GM19238 (cell line): ENCODE results near the gene PIP4K2B.

ENCODE experiments used
- DNase-seq: peaks from one replicate; pipeline ENCODE4 v3.0.0; 2011; ENCODE audit warnings: low spot score; ENCODE audit not compliant: insufficient read length

The PIP4K2B gene

DNA sequence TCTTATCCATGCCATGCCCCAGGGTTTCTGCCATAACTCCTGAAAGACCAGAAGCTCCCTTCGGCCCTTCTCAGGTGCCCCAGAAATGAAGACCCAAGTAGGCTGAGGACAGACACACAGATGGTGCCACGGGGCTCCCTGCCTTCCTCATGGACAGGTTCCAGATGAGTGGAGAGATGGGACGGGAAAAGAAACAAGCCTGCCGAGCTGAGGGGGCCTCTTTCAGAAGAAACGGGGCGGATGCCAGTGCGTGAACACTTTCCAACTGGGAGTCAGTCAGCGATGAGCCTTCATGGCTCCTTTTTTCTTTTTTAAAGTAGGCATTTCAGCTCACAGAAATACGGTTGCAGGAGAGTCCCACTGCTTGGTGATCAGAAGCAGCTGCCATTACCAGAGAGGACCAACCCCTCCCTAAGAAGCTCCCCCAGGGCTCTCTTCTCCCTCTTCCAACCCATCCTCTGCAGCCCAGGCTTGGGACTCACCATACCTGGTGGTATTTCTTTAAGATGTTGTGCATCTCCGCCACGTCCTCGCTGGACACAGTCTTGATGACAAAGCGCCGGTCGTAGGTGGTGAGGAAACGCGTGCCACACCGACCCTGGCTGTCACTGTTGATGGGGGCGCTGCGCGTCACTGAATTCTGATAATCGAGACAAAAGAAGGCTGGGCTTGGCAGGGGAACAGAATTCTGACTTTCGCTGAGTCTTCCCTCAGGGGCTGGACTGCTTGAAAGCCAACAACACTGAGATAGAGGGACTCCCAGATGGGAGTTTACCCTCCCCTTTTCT, 19.2 kb downstream of the PIP4K2B start:
- no peak for DNase-seq

DNA sequence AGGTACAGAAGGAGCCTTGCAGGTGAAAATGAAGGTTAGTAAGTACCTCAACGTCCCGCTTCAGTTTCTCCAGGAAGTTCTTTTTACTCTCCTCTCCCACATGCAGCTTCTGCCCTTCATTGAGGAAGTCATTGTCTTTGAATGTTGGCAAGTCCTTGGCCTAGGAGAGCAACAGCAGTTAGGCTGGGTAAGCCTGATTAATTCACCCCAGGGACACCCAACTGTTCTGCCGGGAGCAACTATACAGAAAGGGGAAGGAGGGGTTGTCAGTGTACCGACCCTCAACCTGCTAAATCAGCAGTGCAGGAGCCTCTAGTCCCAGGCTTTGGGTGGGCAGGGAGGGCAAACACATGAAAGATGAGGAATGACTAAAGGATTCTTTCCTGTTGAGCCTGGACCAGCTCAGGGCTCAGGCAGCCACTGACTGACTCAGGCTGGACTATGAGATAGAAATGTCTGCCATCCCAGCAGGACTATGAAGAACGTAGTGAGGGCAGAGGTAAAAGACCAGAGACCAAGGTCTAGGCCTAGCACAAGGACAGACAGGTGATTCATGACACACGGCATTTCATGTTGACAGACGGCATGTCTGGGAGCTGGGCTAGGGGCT, 21.6 kb downstream of the PIP4K2B start:
- DNase-seq, result no peak

DNA sequence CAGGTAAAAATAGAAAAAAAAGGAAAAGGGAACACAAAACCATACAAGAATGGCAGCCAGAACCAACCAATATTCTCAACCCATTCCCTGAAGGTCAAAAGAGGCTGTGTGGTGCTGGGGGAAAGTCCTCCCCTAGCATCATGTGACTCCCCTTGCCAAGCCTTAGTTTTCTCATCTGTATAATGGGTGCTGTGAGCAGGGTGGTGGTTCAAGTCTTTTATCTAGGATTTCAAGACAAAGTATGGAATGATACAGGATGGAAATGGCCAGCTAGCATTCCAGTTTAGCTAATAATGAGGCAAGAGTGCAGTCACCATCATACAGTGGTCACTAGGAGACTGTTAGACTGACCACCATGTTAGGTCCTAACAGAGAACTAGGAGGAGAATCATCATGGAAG, 26.1 kb downstream of the PIP4K2B start:
- DNase-seq, result no peak

DNA sequence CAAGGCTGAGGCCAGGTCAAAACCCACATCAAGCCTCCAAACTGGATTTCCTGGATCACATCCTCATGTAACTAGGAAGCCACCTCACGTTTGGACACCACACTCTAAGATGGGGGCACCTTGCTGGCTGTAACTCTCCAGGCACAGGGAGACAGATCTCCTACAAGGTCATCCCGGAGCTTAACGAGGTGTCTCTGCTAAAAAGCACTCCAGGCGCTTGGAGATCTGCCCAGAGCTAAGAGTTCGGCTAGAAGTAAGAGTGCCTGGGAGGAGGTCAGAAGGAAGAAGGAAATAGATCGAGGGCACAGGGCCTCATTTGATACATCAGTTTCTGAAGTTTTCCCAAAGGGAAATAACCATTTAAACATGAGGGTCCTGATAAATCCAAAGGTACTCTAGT, 30.9 kb downstream of the PIP4K2B start:
- no peak for DNase-seq

DNA sequence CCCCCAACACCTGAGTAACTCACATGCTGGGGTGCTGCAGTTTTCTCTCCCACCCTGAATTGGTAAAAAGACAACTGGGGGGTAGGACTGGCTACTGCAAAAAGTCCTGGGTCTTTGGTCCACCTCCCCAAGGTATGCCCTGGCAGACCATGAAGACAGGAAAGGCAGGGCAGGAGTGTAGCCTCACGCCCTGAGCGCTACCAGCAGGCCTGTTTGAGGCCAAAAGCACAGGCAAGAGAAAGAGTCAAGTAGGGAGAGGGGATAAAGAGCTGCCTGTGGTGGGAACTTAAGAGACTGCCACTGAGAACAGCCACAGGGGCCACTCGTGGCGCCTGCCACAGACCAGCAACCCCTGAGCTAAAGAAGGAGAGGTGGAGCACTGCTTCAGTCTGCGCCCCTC, 33.0 kb downstream of the PIP4K2B start:
- no peak for DNase-seq

DNA sequence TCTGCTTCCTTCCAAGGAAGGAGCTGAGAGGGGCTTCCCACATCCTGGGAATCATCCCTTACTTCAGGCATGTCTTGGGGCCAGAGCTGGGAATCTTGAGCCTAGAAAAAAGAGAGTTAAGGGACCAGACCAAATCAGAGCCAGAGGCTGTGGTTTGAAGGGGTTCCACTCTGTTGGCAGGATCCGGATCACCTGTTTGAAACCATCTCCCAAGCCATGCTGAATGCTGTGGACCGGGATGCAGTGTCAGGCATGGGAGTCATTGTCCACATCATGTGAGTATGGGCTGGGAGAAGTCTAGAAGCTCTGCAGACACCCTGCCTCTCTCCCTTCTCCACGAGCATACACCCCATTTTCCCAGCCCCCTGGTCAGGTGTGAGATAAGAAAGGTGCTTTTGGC, 37.1 kb downstream of the PIP4K2B start:
- no peak for DNase-seq

DNA sequence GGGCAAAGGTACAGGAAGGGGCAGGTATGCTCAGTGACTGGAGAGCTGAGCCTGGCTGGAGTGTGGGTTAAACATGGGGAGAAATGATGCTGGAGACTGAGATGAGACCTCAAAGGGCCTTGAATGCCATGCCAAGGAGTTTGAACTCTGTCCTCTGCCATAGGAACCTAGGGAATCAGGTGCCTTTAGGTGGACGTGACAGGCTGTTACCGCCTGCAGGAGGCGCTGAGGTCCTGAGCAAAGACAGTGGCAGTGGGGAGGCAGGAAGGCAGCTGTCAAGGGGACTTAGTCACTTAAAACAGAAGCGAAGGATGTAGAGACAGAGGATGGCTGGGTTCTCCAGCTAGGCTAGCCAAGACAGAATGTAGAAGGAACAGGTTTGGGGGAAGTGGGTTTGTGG, 37.7 kb downstream of the PIP4K2B start:
- no peak for DNase-seq

DNA sequence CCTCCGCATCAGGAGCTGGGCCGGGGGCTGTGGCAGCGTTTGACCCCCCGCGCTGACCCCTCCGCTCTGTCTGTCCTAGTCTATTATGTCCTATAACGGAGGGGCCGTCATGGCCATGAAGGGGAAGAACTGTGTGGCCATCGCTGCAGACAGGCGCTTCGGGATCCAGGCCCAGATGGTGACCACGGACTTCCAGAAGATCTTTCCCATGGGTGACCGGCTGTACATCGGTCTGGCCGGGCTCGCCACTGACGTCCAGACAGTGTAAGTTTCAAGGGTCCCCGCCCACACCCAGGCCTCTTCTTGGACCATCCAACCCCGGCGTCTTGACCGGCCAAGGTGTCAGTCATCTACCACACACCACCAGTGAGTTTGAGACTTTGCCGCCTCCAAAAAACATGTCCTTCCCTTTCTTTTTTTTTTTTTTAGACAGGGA, 46.3 kb downstream of the PIP4K2B start:
- no peak for DNase-seq

DNA sequence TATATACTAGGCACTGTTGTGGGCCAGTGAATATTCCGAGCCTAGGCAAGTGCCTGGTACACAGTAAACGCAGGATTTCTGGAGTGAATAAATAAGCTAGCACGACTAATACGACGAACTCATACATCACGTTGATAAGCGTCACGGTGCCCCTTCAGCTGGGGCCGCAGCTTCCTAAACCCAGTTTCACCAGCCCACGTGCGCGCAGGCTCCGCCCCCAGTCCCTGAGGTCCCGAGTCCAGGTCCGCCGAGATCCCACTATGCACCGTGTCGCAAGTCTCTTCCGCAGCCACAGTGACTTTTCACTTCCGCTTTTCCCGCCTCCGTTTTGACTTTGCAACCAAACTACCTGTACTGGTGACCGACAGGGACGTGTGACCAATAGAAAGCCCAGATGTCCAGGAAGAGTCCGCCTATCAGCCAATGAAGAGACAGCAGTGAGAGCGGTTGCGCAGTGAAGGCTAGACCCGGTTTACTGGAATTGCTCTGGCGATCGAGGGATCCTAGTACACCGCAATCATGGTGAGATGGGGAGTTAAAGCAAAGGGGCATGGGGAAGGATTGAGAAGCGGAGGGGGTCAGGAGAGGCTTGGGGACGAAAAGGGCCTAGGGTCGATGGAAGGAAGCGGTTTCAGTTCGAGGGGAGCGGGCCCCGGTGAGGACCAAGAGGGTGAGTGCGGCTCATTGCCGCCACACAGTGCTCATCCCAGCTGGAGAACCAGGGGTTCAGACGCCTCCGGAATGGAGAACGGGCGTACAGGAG, 46.9 kb downstream of the PIP4K2B start, which contains the start of gene PSMB3:
Gene PSMB3, plus strand, starts transcription at position 434 of the 763 bp plus-strand sequence. Its CDS starts 86 bp downstream, at position 520.
- DNase-seq, result peak; percentile 92

DNA sequence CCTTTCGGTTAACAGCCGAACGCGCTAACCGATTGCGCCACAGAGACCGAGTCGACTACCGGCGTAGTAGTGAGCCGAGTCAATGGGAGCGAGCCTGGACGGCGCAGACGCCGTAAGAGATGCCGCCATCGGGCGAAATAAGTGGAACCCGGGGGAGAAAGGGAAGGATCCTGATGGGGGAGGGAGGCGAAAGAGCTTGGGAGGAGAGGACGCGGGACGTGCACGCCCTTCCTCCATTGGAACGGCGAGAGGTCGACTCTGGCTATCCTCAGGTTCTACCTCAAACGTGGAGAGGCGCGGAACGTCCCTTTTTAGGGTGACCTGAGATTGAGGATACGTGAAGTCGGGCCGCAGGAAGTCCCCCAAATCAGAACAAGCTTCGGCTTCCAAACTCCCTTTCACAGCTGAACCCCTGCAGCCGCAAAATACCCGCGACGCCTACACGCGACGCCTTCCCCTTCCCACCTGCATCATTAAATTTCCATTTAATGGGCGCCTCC, 47.5 kb downstream of the PIP4K2B start:
- no peak for DNase-seq

DNA sequence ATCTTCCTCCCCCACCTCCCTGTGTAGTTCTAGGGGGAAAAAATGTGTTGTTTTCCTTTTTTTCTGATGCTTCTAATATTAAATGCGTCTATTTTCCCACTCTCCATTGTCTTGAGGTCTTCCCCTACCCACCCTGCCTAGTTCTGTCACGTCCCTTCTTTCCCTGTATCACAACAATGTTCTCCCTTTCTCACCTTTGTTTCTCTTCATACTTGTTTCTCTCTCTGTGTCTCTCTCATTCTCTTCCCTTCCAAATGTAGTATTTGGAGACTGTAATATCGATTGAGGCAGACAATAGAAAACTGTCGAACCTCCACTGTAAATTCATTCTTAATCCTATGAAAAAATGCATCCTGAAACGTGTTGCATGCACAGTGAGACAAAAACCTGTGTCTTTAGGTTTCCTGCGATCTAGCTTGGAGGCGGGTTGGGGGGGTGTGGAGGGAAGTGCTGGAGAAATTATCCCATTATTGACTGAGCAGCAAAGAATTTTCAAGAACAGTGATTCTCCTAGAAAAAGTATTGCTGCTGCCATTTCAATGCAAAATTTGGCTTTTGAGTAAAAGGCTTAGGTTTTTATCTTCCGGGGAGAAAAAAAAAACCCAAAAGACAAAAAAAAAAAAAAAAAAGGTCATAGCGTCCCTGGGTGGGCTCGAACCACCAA, 48.1 kb downstream of the PIP4K2B start:
- no peak for DNase-seq

DNA sequence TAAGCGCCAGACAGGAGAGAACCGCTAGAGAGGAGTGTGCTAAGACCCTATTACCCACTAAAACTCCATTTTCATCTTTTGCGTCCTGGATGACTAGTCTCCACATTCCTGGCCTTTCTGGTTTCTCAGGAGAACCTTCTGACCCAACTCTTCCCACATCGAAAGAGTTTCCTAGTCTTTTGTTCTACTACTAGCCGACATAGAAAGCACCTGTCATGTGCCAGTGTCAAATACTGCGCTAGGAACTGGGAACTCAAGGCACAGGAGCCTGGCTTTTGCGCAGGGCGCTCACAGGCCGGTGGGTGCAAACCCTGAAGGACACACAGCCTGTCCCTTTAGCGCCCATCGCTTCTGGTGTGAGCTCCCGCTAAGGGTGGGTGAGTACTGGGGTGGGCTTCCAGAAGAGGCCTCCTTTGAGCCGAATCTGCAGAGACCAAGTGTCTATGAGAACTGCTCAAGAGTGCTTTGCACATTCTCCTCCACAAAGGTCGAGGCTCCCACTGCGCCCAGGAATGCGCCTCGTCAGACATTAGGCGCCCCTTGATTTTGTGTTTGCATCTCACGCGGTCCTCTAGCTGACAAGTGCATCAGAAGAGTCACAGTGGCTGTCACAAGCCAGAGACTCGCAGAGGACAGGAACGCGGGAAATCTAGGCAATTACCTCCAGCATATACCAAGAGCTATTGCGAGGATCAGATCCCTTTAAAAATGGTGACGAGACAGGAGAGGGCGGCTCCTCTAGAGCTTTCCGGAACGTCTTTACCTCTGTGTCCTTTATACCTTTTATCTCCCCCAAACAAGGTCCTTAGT, 48.8 kb downstream of the PIP4K2B start:
- no peak for DNase-seq

DNA sequence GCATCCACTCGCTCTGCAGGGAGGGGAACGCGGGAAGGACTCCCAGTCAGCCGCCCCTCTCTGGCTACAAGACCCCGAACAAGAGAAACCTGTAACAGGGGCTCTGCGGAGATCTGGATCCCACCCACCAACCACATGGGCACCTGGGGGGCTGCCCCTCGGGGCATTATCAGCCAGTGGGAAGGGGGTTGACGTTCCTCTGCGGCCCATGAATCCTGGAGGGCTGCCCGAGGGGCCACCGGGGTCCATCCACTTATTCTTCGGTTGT, 49.4 kb downstream of the PIP4K2B start:
- DNase-seq, result no peak

DNA sequence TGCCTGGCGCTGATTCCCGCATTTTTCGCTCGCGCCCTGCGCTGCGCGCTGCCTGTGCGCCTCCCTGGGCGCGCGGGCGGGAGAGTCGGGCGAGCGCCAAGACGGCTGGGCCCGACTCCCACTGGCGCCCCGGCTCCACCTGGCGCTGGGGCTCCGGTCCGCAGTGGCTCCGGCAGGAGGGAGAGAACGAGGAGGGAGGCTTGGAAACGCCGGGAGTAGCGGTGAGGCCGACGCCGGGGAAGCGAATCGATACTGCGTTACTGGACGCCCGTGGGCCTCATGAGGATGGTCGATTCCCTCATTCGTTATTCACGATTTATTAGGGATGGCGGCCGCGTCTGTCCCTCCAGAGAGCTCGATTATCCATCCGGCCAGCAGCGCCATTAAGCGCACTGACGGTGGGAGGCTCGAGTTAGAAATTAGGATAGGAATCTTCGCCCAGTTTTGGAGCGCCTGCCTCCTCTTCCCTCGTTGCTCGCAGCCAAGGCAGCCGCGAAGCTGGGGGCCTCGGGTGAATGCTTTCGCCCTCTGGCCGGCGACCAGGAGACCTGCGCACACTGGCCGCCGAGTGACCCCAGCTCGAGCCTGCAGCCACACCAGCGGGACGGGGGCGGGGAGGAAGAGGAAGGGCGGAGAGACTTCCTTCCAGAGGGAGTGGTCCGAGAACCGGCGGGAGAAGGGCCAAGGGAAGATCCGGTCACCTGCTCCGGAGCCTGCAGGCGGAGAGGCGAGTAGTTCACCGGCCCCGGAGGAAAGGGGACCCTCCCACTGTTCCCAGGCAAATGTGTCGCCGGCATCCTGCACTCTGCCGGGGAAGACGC, 49.9 kb downstream of the PIP4K2B start:
- no peak for DNase-seq

DNA sequence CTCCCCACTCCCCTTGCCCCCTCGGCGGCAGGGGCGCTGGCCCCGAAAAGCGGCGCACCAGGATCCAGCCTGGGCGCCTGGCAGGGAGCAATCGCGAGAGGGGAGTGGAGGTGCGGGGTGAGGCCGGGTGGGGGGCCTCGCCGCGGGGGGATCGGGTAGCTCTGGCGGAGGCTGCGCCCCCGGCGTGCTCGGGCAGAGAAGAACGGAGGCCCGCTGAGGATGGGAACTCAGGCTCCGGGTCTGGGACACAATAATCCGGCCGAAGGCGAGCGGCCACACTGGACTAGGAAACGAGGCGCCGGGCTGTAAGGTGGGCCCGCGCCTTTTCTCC, 50.5 kb downstream of the PIP4K2B start:
- no peak for DNase-seq

DNA sequence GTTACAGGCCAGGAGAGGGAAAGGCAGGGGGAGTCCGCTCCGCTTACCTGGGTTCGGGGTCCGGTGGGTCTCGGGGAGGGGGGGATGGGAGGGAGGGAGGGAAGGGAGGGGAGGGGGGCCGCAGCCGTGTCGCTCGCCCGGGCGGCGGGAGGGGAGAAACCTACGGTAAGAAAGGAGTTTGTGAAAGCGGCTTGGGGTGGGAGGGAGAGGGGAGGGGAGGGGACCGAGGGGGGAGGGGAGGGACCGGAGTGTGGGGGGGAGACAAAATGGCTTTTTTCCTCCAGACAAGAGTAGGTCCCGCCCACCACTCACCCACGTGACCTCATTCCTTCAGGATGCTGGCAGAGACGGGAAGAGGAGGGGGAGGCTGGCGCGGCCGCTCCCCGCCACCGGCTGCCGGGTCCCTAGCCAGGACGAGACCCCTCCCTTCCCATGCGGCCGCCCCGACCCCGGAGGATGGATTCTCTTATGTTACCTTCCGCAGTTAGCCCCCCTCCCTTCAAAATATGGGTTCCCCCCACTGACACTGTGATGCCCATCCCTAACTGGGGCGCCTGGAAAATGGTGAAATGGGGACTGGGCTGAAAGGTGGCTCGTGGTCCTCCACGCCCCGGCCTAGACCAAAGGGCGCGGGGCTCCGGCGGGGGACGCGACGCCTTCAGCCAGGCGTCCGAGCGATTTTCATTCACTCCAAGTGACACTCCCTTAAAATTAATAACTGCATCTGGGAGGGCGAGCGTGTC, 51.0 kb downstream of the PIP4K2B start, which contains the start of gene PCGF2:
Gene PCGF2, minus strand, starts transcription at position 188 of the 743 bp plus-strand sequence. CDS start 7,934 bp downstream, outside the sequence.
- DNase-seq, result no peak

DNA sequence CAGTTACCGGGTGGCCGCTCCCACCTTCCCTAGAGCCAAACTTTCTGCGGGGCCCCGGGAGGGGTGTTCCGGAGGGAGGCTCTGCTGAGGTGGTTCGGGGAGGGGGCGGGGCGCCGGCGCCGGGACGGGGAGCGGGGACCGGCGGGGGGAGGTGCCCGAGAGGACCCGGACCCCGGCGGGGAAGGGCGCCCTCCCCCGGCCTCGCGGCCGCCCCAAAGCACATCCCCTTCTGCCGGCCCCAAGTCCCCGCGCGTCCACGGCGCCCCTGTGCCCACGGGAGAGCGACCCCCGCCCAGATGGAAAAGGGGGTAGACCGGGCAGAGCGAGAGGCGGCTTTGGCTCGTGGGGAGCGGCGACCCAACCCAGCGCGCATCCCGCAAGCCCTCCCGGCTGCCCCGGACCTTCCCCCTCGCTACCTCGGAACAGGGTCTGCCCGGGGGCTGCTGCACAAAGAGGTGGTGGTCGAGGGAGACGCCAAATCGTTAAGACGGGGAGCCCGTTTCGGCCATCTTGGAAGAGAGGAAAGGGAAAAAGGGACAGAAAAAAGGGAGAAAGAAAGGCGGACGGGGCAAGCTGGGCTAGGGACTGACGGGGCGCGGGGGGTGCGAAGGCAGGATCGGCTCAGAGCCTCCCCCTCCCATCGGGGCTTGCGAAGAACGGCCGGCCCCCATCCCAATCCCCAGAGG, 51.8 kb downstream of the PIP4K2B start:
- no peak for DNase-seq

DNA sequence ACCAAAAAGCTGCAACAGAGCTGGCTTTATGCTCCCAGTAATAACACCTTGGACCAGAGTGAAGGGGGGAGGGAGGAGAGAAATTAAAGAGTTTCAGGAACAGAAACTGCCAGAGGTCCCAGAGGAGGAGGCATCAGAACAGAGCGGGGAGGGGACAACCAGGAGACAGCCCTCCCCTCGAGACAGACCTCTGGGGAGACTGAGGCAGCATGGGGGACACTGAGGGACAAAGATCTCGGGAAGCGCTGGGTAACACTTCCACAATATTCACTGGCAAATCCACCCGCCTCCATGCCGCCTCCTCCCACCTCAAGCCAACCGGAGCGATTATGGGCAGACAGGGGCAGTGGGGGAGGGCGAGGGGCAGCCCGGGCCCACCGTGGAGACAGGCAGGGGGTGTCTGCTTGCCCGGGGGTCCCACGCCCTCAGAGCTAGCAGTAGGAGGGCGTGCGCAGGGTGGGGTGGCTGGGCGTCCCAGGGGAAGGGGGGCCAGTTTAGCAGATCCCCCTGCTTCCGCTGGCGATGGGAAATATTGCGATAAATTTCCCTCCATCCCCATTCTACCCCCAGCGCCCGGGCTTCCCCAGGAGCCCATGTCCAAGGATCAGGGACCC, 52.4 kb downstream of the PIP4K2B start:
- DNase-seq, result no peak
